Measurements from ENCODE around the gene HIP1.
"Not testable (repeated sequence)": the region's sequence is repeated elsewhere in the genome, so short reads cannot be mapped to it uniquely, and the experiment has no call there.

The HIP1 gene

GRCh38 chr7:75563171-75563570 lies 175.6 kb downstream of the HIP1 start:
- Histone ChIP-seq H3K27me3 (ENCODE audit: low read length) (no peaks in the 10 kb centered on the region), H3K9ac (ENCODE audit: low read length) (no peak overlapping the region), H2AFZ (ENCODE audit: low read depth, low read length, severe bottlenecking) (no peak overlapping the region), H3K36me3 (ENCODE audit: low read length) (no peaks in the 10 kb centered on the region), H3K9me2 (replicated peaks; ENCODE audit: insufficient read depth, low read length) (no peaks in the 10 kb centered on the region), H3K4me3 (ENCODE audit: insufficient read depth, low read length, poor library complexity, severe bottlenecking) (no peak overlapping the region), H3K4me2 (ENCODE audit: low read depth, low read length, poor library complexity, severe bottlenecking) (no peak overlapping the region), H3K9me3 (ENCODE audit: insufficient read depth, low read length) (no peaks in the 10 kb centered on the region), H3K27ac (ENCODE audit: low read depth, low read length) (no peak overlapping the region), H3K79me2 (ENCODE audit: insufficient read depth, low read length) (no peaks in the 10 kb centered on the region), H3F3A (ENCODE audit: insufficient read depth) (no peaks in the 10 kb centered on the region), H4K20me1 (ENCODE audit: low read depth, low read length) (no peaks in the 10 kb centered on the region)
- no peak for TF ChIP-seq EZH2phosphoT487 (conservative IDR thresholded peaks at IDR 0.05; ENCODE audit: low read length)
- TF ChIP-seq CTCF (IDR thresholded peaks at IDR 0.05; ENCODE audit: insufficient read depth, low read length, poor library complexity, severe bottlenecking), result no peak

GRCh38 chr7:75559976-75560365 lies 178.8 kb downstream of the HIP1 start:
- Histone ChIP-seq H3K36me3 (ENCODE audit: low read length) (no peaks in the 10 kb centered on the region), H3K27me3 (ENCODE audit: low read length) (no peaks in the 10 kb centered on the region), H2AFZ (ENCODE audit: low read depth, low read length, severe bottlenecking) (no peak overlapping the region), H3K79me2 (ENCODE audit: insufficient read depth, low read length) (no peaks in the 10 kb centered on the region), H4K20me1 (ENCODE audit: low read depth, low read length) (no peaks in the 10 kb centered on the region), H3F3A (ENCODE audit: insufficient read depth) (no peaks in the 10 kb centered on the region), H3K9me2 (replicated peaks; ENCODE audit: insufficient read depth, low read length) (no peaks in the 10 kb centered on the region), H3K27ac (ENCODE audit: low read depth, low read length) (no peak overlapping the region), H3K4me3 (ENCODE audit: insufficient read depth, low read length, poor library complexity, severe bottlenecking) (no peak overlapping the region), H3K9me3 (ENCODE audit: insufficient read depth, low read length) (no peaks in the 10 kb centered on the region), H3K9ac (ENCODE audit: low read length) (no peak overlapping the region), H3K4me2 (ENCODE audit: low read depth, low read length, poor library complexity, severe bottlenecking) (no peak overlapping the region)
- TF ChIP-seq CTCF (IDR thresholded peaks at IDR 0.05; ENCODE audit: insufficient read depth, low read length, poor library complexity, severe bottlenecking) (no peak), EZH2phosphoT487 (conservative IDR thresholded peaks at IDR 0.05; ENCODE audit: low read length) (no peak)

- no peaks in the 10 kb centered on the region for H3K27me3 ChIP-seq (ENCODE audit: low read length)
- no peaks in the 10 kb centered on the region for H3K36me3 ChIP-seq (ENCODE audit: low read length)
These were observed 179.3 kb downstream of the HIP1 start for GRCh38 chr7:75559355-75559975.

GRCh38 chr7:75556835-75557234 lies 181.9 kb downstream of the HIP1 start:
- not testable (repeated sequence) for H4K20me1 ChIP-seq (ENCODE audit: low read depth, low read length); H3K9ac ChIP-seq (ENCODE audit: low read length); H2AFZ ChIP-seq (ENCODE audit: low read depth, low read length, severe bottlenecking); H3F3A ChIP-seq (ENCODE audit: insufficient read depth); H3K27me3 ChIP-seq (ENCODE audit: low read length); H3K27ac ChIP-seq (ENCODE audit: low read depth, low read length); H3K36me3 ChIP-seq (ENCODE audit: low read length); H3K79me2 ChIP-seq (ENCODE audit: insufficient read depth, low read length); H3K4me3 ChIP-seq (ENCODE audit: insufficient read depth, low read length, poor library complexity, severe bottlenecking); H3K4me2 ChIP-seq (ENCODE audit: low read depth, low read length, poor library complexity, severe bottlenecking); H3K9me3 ChIP-seq (ENCODE audit: insufficient read depth, low read length); H3K9me2 ChIP-seq (replicated peaks; ENCODE audit: insufficient read depth, low read length)

More at GRCh38 chr7:75559355-75559975, 179.3 kb downstream of the HIP1 start:
- no peak overlapping the region for H3K4me3 ChIP-seq (ENCODE audit: insufficient read depth, low read length, poor library complexity, severe bottlenecking)
- no peak overlapping the region for H3K9ac ChIP-seq (ENCODE audit: low read length)
- no peaks in the 10 kb centered on the region for H3K79me2 ChIP-seq (ENCODE audit: insufficient read depth, low read length)
- no peaks in the 10 kb centered on the region for H3F3A ChIP-seq (ENCODE audit: insufficient read depth)
- TF ChIP-seq CTCF (IDR thresholded peaks at IDR 0.05; ENCODE audit: insufficient read depth, low read length, poor library complexity, severe bottlenecking) (no peak), EZH2phosphoT487 (conservative IDR thresholded peaks at IDR 0.05; ENCODE audit: low read length) (no peak)
- H3K9me3 ChIP-seq (ENCODE audit: insufficient read depth, low read length), result no peaks in the 10 kb centered on the region
- no peaks in the 10 kb centered on the region for H3K9me2 ChIP-seq (replicated peaks; ENCODE audit: insufficient read depth, low read length)
- H2AFZ ChIP-seq (ENCODE audit: low read depth, low read length, severe bottlenecking), result no peak overlapping the region
- no peak overlapping the region for H3K27ac ChIP-seq (ENCODE audit: low read depth, low read length)
- no peak overlapping the region for H3K4me2 ChIP-seq (ENCODE audit: low read depth, low read length, poor library complexity, severe bottlenecking)
- H4K20me1 ChIP-seq (ENCODE audit: low read depth, low read length), result no peaks in the 10 kb centered on the region

All from SU-DHL-6 (cell line).